IPS-20b (cell line): Measurements from ENCODE around the gene DCST1.
"Not testable (repeated sequence)": the region's sequence is repeated elsewhere in the genome, so short reads cannot be mapped to it uniquely, and the experiment has no call there.

ENCODE experiments used
- H3K27ac ChIP-seq: one replicate; pipeline ENCODE4 v1.5.1; 2013; ENCODE audit warnings: low read length
- H3K27me3 ChIP-seq: 2 replicates; pipeline ENCODE4 v1.6.1; 2013; ENCODE audit warnings: mild to moderate bottlenecking, low read length, inconsistent platforms; ENCODE audit not compliant: insufficient read depth
- H3K36me3 ChIP-seq: 2 replicates; pipeline ENCODE4 v1.6.1; 2013; ENCODE audit warnings: low read depth, mild to moderate bottlenecking, inconsistent platforms, low read length, moderate library complexity; ENCODE audit not compliant: insufficient read depth
- H3K4me1 ChIP-seq: 2 replicates; pipeline ENCODE4 v1.6.1; 2013; ENCODE audit warnings: mild to moderate bottlenecking, control low read depth, inconsistent platforms, low read length, moderate library complexity; ENCODE audit not compliant: insufficient read depth
- H3K4me3 ChIP-seq: 2 replicates; pipeline ENCODE4 v1.5.1; 2013; ENCODE audit warnings: mild to moderate bottlenecking, low read length, inconsistent platforms
- H3K9ac ChIP-seq: 2 replicates; pipeline ENCODE4 v1.6.1; 2013; ENCODE audit warnings: low read depth, mild to moderate bottlenecking, inconsistent platforms, low read length, moderate library complexity
- H3K9me3 ChIP-seq: 2 replicates; pipeline ENCODE4 v1.6.1; 2013; ENCODE audit warnings: mild to moderate bottlenecking, low read depth, low read length, inconsistent platforms; ENCODE audit not compliant: insufficient read depth

DCST1 gene, protein sequence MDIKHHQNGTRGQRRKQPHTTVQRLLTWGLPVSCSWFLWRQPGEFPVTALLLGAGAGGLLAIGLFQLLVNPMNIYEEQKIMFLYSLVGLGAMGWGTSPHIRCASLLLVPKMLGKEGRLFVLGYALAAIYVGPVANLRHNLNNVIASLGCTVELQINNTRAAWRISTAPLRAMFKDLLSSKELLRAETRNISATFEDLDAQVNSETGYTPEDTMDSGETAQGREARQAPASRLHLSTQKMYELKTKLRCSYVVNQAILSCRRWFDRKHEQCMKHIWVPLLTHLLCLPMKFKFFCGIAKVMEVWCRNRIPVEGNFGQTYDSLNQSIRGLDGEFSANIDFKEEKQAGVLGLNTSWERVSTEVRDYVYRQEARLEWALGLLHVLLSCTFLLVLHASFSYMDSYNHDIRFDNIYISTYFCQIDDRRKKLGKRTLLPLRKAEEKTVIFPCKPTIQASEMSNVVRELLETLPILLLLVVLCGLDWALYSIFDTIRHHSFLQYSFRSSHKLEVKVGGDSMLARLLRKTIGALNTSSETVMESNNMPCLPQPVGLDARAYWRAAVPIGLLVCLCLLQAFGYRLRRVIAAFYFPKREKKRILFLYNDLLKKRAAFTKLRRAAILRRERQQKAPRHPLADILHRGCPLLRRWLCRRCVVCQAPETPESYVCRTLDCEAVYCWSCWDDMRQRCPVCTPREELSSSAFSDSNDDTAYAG

DNA sequence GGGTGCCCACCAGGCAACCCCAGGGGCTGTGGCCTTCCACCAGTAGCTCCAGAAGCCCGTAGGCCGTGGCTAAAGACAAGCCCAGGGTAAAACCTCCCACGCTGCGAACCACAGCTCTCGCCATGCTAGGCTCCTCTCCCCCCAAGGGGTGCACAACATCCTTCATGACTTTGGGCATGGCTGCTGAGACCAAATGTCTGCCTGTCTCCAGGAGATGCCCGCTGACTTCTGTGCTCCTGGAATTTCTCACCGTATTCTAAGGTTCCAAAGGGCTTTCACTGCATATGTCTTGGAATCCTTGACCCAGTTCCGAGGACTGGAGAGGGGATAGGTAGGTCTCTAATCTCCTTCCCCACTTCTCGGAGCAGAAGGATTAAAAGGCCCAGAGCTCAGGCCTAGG is at the start of gene DCST1, which contains the start of gene DCST2:
Gene DCST1, plus strand, starts transcription at position 301 of the 400 bp plus-strand sequence. CDS start 213 bp downstream, outside the sequence.
Gene DCST2, minus strand, starts transcription at position 258 of the 400 bp plus-strand sequence. Its CDS starts 80 bp downstream, at position 178.
- Histone ChIP-seq H3K27me3 (peaks cover 8% of the 10 kb centered on the region), H3K9ac (no peak within 1 kb of the TSS)

DNA sequence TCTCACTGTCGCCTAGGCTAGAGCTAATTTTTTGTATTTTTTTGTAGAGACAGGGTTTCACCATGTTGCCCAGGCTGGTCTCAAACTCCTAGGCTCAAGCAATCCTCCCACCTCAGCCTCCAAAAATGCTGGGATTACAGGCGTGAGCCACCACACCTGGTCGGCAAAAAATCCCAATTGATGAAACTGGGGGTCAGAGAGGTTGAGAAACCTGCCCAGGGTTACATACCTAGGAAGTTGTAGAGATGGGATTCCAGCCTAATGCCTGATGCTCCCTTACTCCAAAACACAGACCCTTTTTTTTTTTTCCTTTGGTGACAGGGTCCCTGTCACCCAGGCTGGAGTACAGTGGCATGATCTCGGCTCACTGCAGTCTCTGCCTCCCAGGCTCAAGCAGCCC is 46.9 kb upstream of the DCST1 start:
- H3K4me3 ChIP-seq, H3K4me1 ChIP-seq, H3K9ac ChIP-seq, H3K27me3 ChIP-seq, H3K9me3 ChIP-seq, H3K27ac ChIP-seq: not testable (repeated sequence)
- H3K36me3 ChIP-seq: peaks cover 62% of the 10 kb centered on the region

More for the DNA sequence above, at the start of gene DCST1, which contains the start of gene DCST2:
- Histone ChIP-seq H3K27ac (no peak within 1 kb of the TSS), H3K4me3 (no peak within 1 kb of the TSS), H3K9me3 (no peaks in the 10 kb centered on the region), H3K4me1 (no peaks in the 10 kb centered on the region; the same call in 1 of the 2 replicates), H3K36me3 (no peaks in the 10 kb centered on the region)

DNA sequence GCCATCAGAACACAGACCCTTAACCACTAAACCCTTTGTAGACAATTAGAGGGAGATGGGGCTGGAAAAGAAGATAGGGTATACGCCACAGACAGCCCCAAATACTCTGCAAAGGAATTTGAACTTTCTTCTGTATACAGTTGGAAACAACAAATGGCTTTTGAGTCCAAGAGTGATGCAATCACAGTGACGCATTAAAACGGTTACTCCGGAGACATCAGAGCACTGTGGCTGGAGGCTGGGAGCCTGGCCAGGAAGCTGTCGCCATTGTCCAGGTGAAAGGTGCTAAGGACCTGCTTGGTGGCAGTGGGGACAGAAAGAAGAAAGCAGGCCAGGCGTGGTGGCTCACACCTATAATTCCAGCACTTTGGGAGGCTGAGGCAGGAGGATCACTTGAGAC is 46.3 kb upstream of the DCST1 start:
- no peaks in the 10 kb centered on the region for H3K27me3 ChIP-seq

DNA sequence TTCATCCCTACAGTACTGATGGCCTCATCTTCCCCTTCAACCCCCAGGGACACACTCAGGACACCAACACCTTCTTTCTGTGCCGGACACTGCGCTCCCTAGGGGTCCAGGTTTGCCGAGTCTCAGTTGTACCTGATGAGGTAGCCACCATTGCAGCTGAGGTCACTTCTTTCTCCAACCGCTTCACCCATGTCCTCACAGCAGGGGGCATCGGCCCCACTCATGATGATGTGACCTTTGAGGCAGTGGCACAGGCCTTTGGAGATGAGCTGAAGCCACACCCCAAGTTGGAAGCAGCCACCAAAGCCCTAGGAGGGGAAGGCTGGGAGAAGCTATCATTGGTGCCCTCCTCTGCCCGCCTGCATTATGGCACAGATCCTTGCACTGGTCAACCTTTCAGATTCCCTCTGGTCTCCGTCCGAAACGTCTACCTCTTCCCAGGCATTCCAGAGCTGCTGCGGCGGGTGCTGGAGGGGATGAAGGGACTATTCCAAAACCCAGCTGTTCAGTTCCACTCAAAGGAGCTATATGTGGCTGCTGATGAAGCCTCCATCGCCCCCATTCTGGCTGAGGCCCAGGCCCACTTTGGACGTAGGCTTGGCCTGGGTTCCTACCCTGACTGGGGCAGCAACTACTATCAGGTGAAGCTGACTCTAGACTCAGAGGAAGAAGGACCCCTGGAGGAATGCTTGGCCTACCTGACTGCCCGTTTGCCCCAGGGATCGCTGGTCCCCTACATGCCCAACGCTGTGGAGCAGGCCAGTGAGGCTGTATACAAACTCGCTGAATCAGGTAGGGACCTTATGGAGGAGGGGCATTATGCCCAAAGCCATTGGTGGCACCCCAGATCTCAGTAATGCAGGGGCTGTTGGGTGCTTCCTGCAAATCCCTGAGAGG is 45.3 kb upstream of the DCST1 start:
- no peaks in the 10 kb centered on the region for H3K9me3 ChIP-seq
- no peak overlapping the region for H3K4me3 ChIP-seq
- no peak overlapping the region for H3K27ac ChIP-seq
- H3K27me3 ChIP-seq: no peaks in the 10 kb centered on the region
- H3K36me3 ChIP-seq: peaks cover 63% of the 10 kb centered on the region
- H3K4me1 ChIP-seq: no peaks in the 10 kb centered on the region
- H3K9ac ChIP-seq: no peak overlapping the region

More for the DNA sequence above, 46.3 kb upstream of the DCST1 start:
- Histone ChIP-seq H3K36me3 (peaks cover 63% of the 10 kb centered on the region), H3K9ac (no peak overlapping the region), H3K4me3 (no peak overlapping the region), H3K27ac (no peak overlapping the region), H3K9me3 (no peaks in the 10 kb centered on the region), H3K4me1 (peaks cover 4% of the 10 kb centered on the region; the same call in 1 of the 2 replicates)

DNA sequence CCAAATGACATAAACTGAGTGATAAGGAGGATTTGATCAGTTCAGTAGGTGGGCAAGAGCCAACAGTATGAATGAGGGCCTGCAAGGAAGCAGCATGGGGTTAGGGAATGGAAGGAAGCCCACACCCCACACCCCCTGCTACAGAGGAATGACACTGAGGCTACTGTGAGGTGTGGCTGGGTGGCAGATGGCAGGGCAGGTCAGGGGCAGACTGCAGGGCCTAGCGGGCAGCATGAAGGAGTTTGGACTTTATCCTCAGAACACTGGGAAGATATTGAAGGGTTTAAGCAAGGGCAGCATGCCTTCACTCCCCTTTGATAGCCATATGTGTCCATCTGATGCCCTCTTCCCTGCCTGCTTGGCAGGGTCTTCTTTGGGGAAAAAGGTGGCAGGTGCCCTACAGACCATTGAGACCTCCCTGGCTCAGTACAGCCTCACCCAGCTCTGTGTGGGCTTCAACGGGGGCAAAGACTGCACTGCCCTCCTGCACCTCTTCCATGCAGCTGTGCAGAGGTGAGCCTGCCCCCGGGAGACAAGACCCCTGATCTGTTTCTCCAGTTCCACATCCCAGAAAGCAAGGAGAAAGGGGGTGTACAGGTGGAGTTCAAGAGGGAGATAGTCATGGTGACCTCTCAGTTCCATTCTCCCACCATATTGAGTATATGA is 44.3 kb upstream of the DCST1 start:
- H3K27ac ChIP-seq: no peak overlapping the region
- H3K9me3 ChIP-seq: no peaks in the 10 kb centered on the region
- H3K36me3 ChIP-seq: peaks cover 63% of the 10 kb centered on the region
- no peak overlapping the region for H3K9ac ChIP-seq
- no peaks in the 10 kb centered on the region for H3K27me3 ChIP-seq
- no peaks in the 10 kb centered on the region for H3K4me1 ChIP-seq
- H3K4me3 ChIP-seq: no peak overlapping the region

DNA sequence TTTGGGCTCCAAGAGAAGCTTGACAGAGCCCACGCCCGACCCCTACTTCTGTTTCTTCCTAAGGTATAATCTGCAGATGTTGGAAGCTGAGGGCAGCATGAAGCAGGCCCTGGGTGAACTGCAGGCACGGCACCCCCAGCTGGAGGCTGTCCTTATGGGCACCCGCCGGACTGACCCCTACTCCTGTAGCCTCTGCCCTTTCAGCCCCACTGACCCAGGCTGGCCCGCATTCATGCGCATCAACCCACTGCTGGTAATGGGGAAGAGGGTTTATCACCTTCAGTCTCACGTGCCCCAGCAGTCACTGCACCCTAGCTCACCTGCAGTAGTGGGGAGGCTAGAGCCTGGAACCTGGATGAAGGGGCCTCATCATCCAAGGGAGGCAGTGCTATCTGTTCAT is 43.3 kb upstream of the DCST1 start:
- Histone ChIP-seq H3K4me1 (no peaks in the 10 kb centered on the region), H3K27ac (no peak overlapping the region), H3K36me3 (peaks cover 61% of the 10 kb centered on the region), H3K9me3 (no peaks in the 10 kb centered on the region), H3K27me3 (no peaks in the 10 kb centered on the region), H3K4me3 (no peak overlapping the region), H3K9ac (no peak overlapping the region)

DNA sequence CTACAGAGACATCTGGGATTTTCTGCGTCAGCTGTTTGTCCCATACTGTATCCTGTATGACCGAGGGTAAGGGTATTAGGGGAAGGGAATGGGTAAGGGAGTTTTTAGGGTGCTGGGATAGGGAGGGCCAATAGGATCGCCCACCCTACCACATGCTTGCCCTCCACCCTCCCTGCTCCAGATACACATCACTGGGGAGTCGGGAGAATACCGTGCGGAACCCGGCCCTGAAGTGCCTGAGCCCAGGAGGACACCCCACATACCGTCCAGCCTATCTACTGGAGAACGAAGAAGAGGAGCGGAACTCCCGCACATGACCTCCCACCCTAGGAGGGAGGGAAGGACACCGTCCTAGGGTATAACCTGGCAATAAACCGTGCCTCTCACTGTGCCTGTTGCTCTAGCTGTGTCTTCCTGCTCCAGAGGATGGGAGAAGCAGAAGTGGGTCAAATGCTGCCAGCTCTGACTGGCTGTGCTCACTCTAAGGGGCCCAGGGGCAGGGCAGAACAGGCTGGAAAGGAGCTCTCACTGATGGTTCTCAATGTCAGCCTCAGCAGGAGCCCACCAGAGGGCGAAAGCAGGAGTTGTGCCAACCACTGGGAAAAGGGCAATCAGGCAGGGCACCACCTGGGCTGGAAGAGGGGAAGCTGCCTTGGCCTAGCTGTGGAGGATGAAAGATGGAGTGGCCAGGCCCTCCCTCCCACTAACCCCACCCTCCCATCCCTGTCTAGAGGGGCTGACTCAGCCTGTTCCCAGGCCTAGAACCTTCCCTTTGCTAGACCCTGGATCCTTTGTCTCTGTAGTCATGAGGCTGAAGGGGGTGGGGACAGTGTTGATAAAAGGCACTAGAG is 40.7 kb upstream of the DCST1 start:
- no peaks in the 10 kb centered on the region for H3K4me1 ChIP-seq
- H3K9me3 ChIP-seq: no peaks in the 10 kb centered on the region
- no peak overlapping the region for H3K4me3 ChIP-seq
- no peak overlapping the region for H3K9ac ChIP-seq
- H3K27ac ChIP-seq: no peak overlapping the region
- peaks cover 36% of the 10 kb centered on the region for H3K36me3 ChIP-seq
- H3K27me3 ChIP-seq: no peaks in the 10 kb centered on the region

DNA sequence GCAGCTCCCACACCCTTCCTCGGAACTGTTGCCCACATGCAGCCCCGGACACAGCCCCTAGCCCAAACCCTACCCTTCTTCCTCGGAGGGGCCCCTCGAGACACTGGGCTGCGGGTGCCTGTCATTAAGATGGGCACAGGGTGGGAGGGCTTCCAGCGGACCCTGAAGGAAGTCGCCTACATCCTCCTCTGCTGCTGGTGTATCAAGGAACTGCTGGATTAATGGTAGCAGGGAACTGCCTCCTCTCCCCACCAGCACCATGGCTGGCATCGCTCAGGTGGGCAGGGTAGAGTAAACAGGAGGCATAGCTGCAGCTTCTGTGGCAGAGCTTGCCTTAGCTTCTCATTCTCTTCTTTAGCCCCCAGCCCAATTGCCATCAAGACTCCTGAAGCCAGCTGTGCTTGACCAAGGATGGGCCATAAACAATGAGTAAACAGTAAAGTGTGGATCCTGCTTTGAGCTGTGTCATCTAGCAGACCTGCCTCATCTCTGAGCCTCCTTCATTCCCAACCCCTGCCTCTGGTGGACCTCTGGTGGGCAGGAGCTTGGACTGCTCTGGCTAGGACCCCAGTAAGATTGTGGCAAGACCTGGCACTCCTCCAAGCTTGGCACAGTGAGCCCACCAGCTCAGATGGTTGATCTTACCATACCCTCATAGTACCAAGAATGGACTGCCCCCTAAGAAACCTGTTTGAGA is 39.9 kb upstream of the DCST1 start, which contains the start of gene LENEP:
Gene LENEP, plus strand, starts transcription at position 15 of the 697 bp plus-strand sequence. Its CDS starts 22 bp downstream, at position 37.
- no peaks in the 10 kb centered on the region for H3K9me3 ChIP-seq
- H3K9ac ChIP-seq: no peak within 1 kb of the TSS
- peaks cover 28% of the 10 kb centered on the region for H3K36me3 ChIP-seq
- H3K4me3 ChIP-seq: no peak within 1 kb of the TSS
- no peak within 1 kb of the TSS for H3K27ac ChIP-seq
- no peaks in the 10 kb centered on the region for H3K27me3 ChIP-seq
- H3K4me1 ChIP-seq: no peaks in the 10 kb centered on the region

DNA sequence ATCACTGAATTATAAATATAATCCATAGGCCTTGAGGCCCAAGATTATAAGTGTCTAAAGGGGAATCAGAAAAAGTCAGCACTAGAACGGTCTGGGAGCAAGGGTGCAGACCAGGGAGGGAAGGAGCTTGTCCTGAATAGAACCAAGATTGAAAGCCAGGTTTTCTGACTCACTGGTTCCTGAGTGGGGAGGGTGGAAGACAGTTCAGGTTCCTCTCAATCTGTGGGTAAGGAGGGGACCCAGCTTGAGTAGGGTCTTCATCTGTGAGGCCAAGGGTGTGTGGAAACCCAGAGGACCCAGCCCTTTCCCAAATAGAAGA is 39.4 kb upstream of the DCST1 start:
- no peaks in the 10 kb centered on the region for H3K27me3 ChIP-seq
- H3K4me1 ChIP-seq: no peaks in the 10 kb centered on the region
- H3K9me3 ChIP-seq: no peaks in the 10 kb centered on the region
- H3K27ac ChIP-seq: no peak overlapping the region
- H3K36me3 ChIP-seq: peaks cover 23% of the 10 kb centered on the region
- H3K9ac ChIP-seq: no peak overlapping the region
- no peak overlapping the region for H3K4me3 ChIP-seq

DNA sequence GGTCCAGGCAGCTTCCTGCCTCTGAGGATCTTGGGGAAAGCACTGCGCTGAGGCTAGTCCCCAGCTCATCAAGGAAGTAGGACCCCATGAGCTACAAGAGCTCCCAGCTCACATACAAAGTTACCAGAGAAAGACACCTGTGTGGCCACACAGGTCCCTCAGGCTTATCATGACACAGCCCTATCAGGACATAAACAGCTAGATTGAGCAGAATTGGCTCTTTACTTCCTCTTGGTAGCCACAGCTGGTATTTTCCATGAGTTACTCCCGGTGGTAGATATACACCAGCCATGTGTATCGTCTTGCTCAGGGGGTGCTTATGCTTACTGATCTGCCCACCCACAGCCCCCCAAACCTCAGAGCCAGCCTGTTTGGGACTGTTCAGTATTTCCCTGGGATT is 39.0 kb upstream of the DCST1 start:
- Histone ChIP-seq H3K9ac (no peak overlapping the region), H3K9me3 (no peaks in the 10 kb centered on the region), H3K27me3 (no peaks in the 10 kb centered on the region), H3K36me3 (peaks cover 20% of the 10 kb centered on the region), H3K4me1 (peaks cover under 1% of the 10 kb centered on the region; the same call in 1 of the 2 replicates), H3K4me3 (no peak overlapping the region), H3K27ac (no peak overlapping the region)
